Heart left ventricle (tissue), 16 donors: ENCODE data around the gene EIF6. TPM values are rescaled to one million over a fixed set of nuclear protein-coding genes. Genes with fewer than 3 reads are reported as not detected.

Source experiments
- ATAC-seq, 4 donors: fragments of 200-7000 bp; cut with Tn5 transposase; one replicate each; pipeline ENCODE4 v1.9.1; 2020 to 2022; ENCODE audit warnings: moderate library complexity in 4 of 4, mild to moderate bottlenecking in 3 of 4, moderate number of reproducible peaks in 1 of 4
- DNase-seq, 5 donors: peaks; one replicate each; pipeline ENCODE4 v3.0.0-alpha.2; 2020
- H3K27ac ChIP-seq, 12 donors: fragments of 200-600 bp; sonication (generic) in 4 of 12; one replicate each; pipeline versions ENCODE4 v1.5.0 to v1.8.0; 2016 to 2022; ENCODE audit warnings: mild to moderate bottlenecking in 2 of 12
- H3K27me3 ChIP-seq, 9 donors: fragments of 200-600 bp; sonication (generic) in 2 of 9; one replicate each; pipeline versions ENCODE4 v1.5.1 to v1.8.0; 2016 to 2022; ENCODE audit warnings: mild to moderate bottlenecking in 3 of 9
- H3K36me3 ChIP-seq, 9 donors: fragments of 200-600 bp; sonication (generic) in 2 of 9; one replicate each; pipeline versions ENCODE4 v1.5.0 to v1.8.0; 2018 to 2022; ENCODE audit warnings: mild to moderate bottlenecking in 2 of 9
- H3K4me1 ChIP-seq, 12 donors: fragments of 200-600 bp; sonication (generic) in 4 of 12; one replicate each; pipeline versions ENCODE4 v1.5.0 to v1.8.0; 2016 to 2022; ENCODE audit warnings: mild to moderate bottlenecking in 3 of 12
- H3K4me3 ChIP-seq, 12 donors: fragments of 200-600 bp; sonication (generic) in 4 of 12; one replicate each; pipeline versions ENCODE4 v1.5.0 to v1.8.0; 2017 to 2022; ENCODE audit warnings: mild to moderate bottlenecking in 9 of 12, moderate library complexity in 4 of 12
- H3K9me3 ChIP-seq, 12 donors: fragments of 200-600 bp; sonication (generic) in 4 of 12; one replicate each; pipeline versions ENCODE4 v1.5.0 to v1.8.0; 2016 to 2022; ENCODE audit warnings: mild to moderate bottlenecking in 1 of 12
- CTCF ChIP-seq, 12 donors: fragments of 200-600 bp; sonication (generic) in 4 of 12; IDR thresholded peaks; one replicate each; pipeline versions ENCODE4 v1.5.0 to v1.8.0; 2018 to 2022; ENCODE audit warnings: antibody characterized with exemption in 12 of 12, mild to moderate bottlenecking in 5 of 12
- POLR2A ChIP-seq, 2 donors: fragments of 450-650 bp; IDR thresholded peaks; one replicate each; pipeline ENCODE4 v1.6.1; 2017; ENCODE audit warnings: antibody characterized with exemption in 2 of 2, mild to moderate bottlenecking in 2 of 2, moderate library complexity in 2 of 2
- WGBS, 4 donors: extraction: QIAGEN DNeasy Blood & Tissue Kit in 2 of 4; methylation state at CpG; one replicate each; pipeline versions ENCODE4 v1.1.5 to v1.1.7; 2013 to 2018; 5-methylcytosine and 5-hydroxymethylcytosine counted together
- intact Hi-C, 10 donors: fragments of 100-400 bp; cut with DNase I; formaldehyde crosslinking; loops; one replicate each; pipeline versions ENCODE4 v1.11.1 to v1.14.2; 2022
- polyA plus RNA-seq, 2 donors: library from polyadenylated mRNA; stranded (reverse); fragments of 200-250 nt; gene quantifications; one replicate each; pipeline ENCODE4 v1.2.3, GENCODE V29; 2013
- total RNA-seq, 9 donors: library from RNA; depleted of rRNA in 2 of 9; stranded (reverse); fragments of >200 nt in 2 of 9; fragmentation: NEBNext Ultra II Directional in 3 of 9; extraction: Animal tissue kit (Norgen Biotek cat#: 25700) in 3 of 9; gene quantifications; one replicate each; pipeline versions ENCODE4 v1.1.0 to v1.2.4, GENCODE V29; 2016 to 2023
- donor health status: ischemic (EF 13 %, LVEDD 7.1; RV severe dilation, severe dysfunction).
- donor health status: healthy with polysubstance abuse.
- donor health status: DM: no; HTN: yes; CAD: no.
- donor health status: DM: no; HTN: no; CAD: no.
- donor health status: ischemic (EF 25% LVEDD 6.9; RV normal size, moderate dysfunction).
- donor health status: ischemic (EF 25% LVEDD 5.7; RV mildly dilated, moderate dysfunction).
- donor health status: healthy.
- donor health status: DM: yes; HTN: yes; CAD: no.
- donor health status: ischemic (EF 35%, LVEDD 5.7; RV mildly dilated, moderate dysfunction).
- donor health status: nonischemic (EF 11% LVEDD 7.7; RV severe dilation, severe dysfunction).
- donor health status: DM: yes; HTN: yes; CAD: no.
- donor health status: PGD.
- donor health status: ischemic (EF 29% LVEDD 5.4; RV normal size, mild dysfunction).
- donor health status: nonischemic (EF 23%, LVEDD 6.1; RV moderate dilation, normal function).

EIF6 gene
- total and polyA plus RNA-seq, 11 donors: 27.5 to 150 (median 42.1) TPM

DNA sequence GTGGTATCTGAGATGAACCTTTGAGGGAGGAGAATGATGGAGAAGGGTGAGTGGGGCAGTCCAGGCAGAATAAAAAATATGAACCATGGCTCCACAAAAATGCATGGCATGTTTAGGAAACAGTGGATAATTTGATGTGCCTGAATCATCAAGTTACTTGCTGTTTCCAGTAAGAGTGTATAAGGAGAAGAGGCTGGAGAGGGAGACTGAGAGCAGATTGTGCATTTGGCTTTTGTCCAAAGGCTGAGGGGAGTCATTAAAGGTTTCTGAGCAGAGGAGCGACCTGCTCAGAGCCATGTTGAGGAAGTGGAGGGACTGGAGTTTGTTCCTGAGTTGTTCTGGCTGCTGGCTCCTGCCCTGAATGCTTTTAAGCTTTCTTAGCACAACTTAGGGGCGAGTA, 52.0 kb downstream of the EIF6 start:
- Histone ChIP-seq H3K27ac (no peak overlapping the region), H3K27me3 (peaks cover 0 to 3% (median 0%) of the 10 kb centered on the region in 9 donors), H3K36me3 (peaks cover 0 to 19% (median 5%) of the 10 kb centered on the region in 9 donors), H3K4me1 (no peaks in the 10 kb centered on the region), H3K4me3 (no peak overlapping the region), H3K9me3 (no peaks in the 10 kb centered on the region)
- no peak for DNase-seq
- intact Hi-C loops: no loop called here
- ATAC-seq: no peak
- TF ChIP-seq CTCF (IDR thresholded peaks at IDR 0.05) (no peak), POLR2A (IDR thresholded peaks at IDR 0.05) (no peak)
- 70 to 89% (median 84%) methylated on average over 2 of the region's 2 CpGs for WGBS, 4 donors

Other genes starting within 250 kb of the EIF6 start
- gene TRPC4AP, start 192.0 kb downstream of the EIF6 start, total RNA-seq: 10 to 100 TPM; 31.5 to 51.8 (median 38.6) TPM
- 10 to 100 TPM; 21.2 to 42.7 TPM for gene TRPC4AP, start 192.0 kb downstream of the EIF6 start, polyA plus RNA-seq
- 10 to 100 TPM in 8 of 9 donors, 1 to 10 TPM in 1; 9.5 to 30.3 (median 14.4) TPM for gene EDEM2, start 137.4 kb downstream of the EIF6 start, total RNA-seq
- gene EDEM2, start 137.4 kb downstream of the EIF6 start, polyA plus RNA-seq: 10 to 100 TPM in 1 of 2 donors, 1 to 10 TPM in 1; 6.0 to 29.7 TPM
- gene PROCR, start 112.7 kb downstream of the EIF6 start, total RNA-seq: 10 to 100 TPM in 4 of 9 donors, 1 to 10 TPM in 5; 2.5 to 64.6 (median 9.9) TPM
- gene PROCR, start 112.7 kb downstream of the EIF6 start, polyA plus RNA-seq: 10 to 100 TPM; 11.9 to 13.2 TPM
- 1 to 10 TPM in 1 of 9 donors, under 1 TPM in 8; 0.05 to 10.0 (median 0.33) TPM for gene MMP24, start 58.1 kb downstream of the EIF6 start, total RNA-seq
- under 1 TPM; 0.10 to 0.19 TPM for gene MMP24, start 58.1 kb downstream of the EIF6 start, polyA plus RNA-seq
- gene MMP24OS, start 6.7 kb downstream of the EIF6 start, total RNA-seq: 10 to 100 TPM; 17.5 to 64.8 (median 41.6) TPM
- gene MMP24OS, start 6.7 kb downstream of the EIF6 start, polyA plus RNA-seq: 10 to 100 TPM; 11.7 to 41.9 TPM
- gene FAM83C, start 7.7 kb upstream of the EIF6 start, total RNA-seq: not detected
- not detected for gene FAM83C, start 7.7 kb upstream of the EIF6 start, polyA plus RNA-seq
- 100 to 1,000 TPM in 4 of 9 donors, 10 to 100 TPM in 5; 56.4 to 132 (median 96.9) TPM for gene UQCC1, start 127.2 kb upstream of the EIF6 start, total RNA-seq
- gene UQCC1, start 127.2 kb upstream of the EIF6 start, polyA plus RNA-seq: 10 to 100 TPM; 50.1 to 98.8 TPM
- gene GDF5, start 153.5 kb upstream of the EIF6 start, total RNA-seq: 1 to 10 TPM in 1 of 9 donors, under 1 TPM in 2, not detected in 6; 0.12 to 1.1 (median 0.24) TPM
- under 1 TPM in 1 of 2 donors, not detected in 1; 0.14 TPM for gene GDF5, start 153.5 kb upstream of the EIF6 start, polyA plus RNA-seq
- 10 to 100 TPM; 11.6 to 21.4 (median 15.4) TPM for gene CEP250, start 170.8 kb upstream of the EIF6 start, total RNA-seq
- 10 to 100 TPM; 11.4 to 13.0 TPM for gene CEP250, start 170.8 kb upstream of the EIF6 start, polyA plus RNA-seq
- not detected for gene C20orf173, start 244.9 kb upstream of the EIF6 start, total RNA-seq
- not detected for gene C20orf173, start 244.9 kb upstream of the EIF6 start, polyA plus RNA-seq